ENCODE measurements around the gene LAMP5. TPM values are rescaled to one million over a fixed set of nuclear protein-coding genes. Genes with fewer than 3 reads are reported as not detected.

LAMP5 gene
- total RNA-seq, 4 donors from 2014 or later, result 0.45 to 1.1 TPM; not detected in 2

DNA sequence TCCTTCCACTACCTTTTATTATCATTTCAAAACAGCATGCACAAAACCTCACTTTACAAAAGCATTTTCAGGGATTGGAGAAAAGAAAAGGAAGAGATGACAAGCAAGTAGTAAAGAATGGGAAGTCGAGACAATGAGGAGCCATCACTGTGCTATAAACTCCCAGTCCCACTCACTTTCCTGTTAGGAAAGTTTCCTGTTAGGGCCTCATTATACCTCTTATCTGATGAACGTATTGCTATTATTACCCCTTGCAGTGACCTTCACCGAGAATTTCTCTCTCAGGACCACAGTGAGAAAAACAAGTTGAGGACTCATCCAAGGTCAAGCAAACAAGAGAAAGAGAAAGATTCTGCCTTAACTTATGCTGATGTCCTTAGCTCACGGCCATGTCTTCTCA lies 28.8 kb downstream of the LAMP5 start:
- Histone ChIP-seq H3K9me3 (no peaks in the 10 kb centered on the region), H3K27ac (no peak overlapping the region), H3K36me3 (no peaks in the 10 kb centered on the region), H3K4me3 (replicated peaks in 1 of 3) (no peak overlapping the region), H3K4me1 (no peaks in the 10 kb centered on the region), H3K27me3 (no peaks in the 10 kb centered on the region)
- intact Hi-C loops (cut with DNase I), result no loop called here
- DNase-seq, result no peak
- WGBS, 2 donors, result 63 to 69% methylated on average over 4 of the region's 4 CpGs
- TF ChIP-seq, protein P1, sequence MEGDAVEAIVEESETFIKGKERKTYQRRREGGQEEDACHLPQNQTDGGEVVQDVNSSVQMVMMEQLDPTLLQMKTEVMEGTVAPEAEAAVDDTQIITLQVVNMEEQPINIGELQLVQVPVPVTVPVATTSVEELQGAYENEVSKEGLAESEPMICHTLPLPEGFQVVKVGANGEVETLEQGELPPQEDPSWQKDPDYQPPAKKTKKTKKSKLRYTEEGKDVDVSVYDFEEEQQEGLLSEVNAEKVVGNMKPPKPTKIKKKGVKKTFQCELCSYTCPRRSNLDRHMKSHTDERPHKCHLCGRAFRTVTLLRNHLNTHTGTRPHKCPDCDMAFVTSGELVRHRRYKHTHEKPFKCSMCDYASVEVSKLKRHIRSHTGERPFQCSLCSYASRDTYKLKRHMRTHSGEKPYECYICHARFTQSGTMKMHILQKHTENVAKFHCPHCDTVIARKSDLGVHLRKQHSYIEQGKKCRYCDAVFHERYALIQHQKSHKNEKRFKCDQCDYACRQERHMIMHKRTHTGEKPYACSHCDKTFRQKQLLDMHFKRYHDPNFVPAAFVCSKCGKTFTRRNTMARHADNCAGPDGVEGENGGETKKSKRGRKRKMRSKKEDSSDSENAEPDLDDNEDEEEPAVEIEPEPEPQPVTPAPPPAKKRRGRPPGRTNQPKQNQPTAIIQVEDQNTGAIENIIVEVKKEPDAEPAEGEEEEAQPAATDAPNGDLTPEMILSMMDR (IDR thresholded peaks at IDR 0.05), result no peak
- no peak for TF ChIP-seq POLR2A (IDR thresholded peaks at IDR 0.05)

DNA sequence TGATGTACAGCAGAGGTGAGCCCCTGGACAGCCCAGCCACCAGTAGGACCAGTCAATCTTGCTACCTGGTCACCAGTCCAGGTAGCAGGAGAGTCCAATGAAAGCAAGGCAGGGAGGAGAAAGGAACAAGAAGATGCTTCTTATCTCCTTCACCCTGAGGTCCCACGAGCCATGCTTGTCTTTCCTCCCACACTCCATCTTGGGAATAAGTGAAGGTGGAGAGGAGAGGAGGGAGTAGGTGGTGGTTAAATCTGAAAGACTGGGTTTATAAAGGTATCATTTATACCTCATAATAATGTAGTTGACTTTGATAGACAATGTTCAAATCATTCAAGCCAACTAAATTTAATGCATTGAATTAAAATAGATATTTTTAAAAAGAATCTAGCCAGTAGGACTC lies 35.9 kb downstream of the LAMP5 start:
- DNase-seq, result no peak
- TF ChIP-seq, protein P1 (IDR thresholded peaks at IDR 0.05), result no peak
- TF ChIP-seq POLR2A (IDR thresholded peaks at IDR 0.05), result no peak
- H3K9me3 ChIP-seq, result no peaks in the 10 kb centered on the region
- H3K27ac ChIP-seq, result no peak overlapping the region
- H3K4me1 ChIP-seq, result no peaks in the 10 kb centered on the region
- intact Hi-C loops (cut with DNase I), result no loop called here
- 93 to 97% methylated on average over 1 of the region's 1 CpG for WGBS, 2 donors
- H3K36me3 ChIP-seq, result no peaks in the 10 kb centered on the region
- H3K27me3 ChIP-seq, result no peaks in the 10 kb centered on the region
- H3K4me3 ChIP-seq (replicated peaks in 1 of 3), result no peak overlapping the region

DNA sequence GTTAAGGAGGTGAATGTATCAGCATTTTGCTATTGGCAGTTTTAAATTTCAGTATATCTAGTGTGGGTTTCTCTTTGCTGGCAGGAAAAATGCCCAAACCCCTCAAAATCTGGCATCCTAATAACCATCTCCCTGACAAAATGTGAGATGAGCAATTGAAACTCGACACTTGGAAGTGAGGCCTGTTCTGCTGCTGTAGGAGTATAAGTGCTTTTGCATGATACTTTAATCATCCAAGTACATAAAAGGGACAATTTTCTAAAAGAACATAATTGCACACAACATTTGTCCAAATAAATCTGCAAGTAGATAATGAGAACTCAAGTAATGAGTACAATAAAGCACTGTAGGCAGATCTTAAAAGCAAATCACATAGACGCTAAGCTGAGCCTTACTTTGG lies 36.5 kb downstream of the LAMP5 start:
- 67 to 89% methylated on average over 2 of the region's 2 CpGs for WGBS, 2 donors
- Histone ChIP-seq H3K9me3 (no peaks in the 10 kb centered on the region), H3K27ac (no peak overlapping the region), H3K4me1 (no peaks in the 10 kb centered on the region), H3K27me3 (no peaks in the 10 kb centered on the region), H3K4me3 (replicated peaks in 1 of 3) (no peak overlapping the region), H3K36me3 (no peaks in the 10 kb centered on the region)
- no peak for DNase-seq
- intact Hi-C loops (cut with DNase I), result no loop called here
- no peak for TF ChIP-seq POLR2A (IDR thresholded peaks at IDR 0.05)
- TF ChIP-seq, protein P1 (IDR thresholded peaks at IDR 0.05), result no peak

DNA sequence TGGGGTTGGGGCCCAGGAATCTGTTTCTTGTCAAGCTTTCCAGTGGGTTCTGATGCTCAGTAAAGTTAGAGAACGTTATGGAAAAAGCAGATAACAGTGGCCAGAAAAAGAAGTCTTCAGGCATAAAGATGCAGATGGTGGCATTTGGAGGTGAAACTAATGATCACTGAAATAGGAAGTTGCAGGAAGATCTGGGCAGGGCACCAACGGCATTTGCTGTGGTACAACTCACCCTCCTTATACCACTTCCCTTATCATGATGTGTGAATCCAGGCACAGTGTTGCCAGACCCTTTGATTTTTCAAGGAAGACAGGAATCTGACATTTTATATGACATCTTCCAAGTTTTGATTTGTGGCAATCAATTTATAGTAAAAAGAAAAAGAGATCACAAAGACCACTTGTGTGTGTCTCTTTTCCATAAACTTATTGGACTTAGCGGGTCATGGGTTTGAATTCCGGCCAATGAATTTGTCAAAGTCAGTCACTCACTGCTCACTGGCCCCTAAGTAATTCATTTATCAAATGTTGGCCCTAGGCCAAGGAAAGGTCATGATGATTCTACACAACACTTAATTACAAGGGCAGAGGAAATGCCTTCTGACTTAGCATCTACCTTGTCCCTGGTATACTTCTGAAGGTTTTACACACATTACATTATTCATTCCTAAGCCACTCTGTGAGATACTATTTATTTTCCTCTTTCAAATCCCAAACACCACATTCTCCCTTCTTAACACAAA lies 37.6 kb downstream of the LAMP5 start:
- no peak for DNase-seq

DNA sequence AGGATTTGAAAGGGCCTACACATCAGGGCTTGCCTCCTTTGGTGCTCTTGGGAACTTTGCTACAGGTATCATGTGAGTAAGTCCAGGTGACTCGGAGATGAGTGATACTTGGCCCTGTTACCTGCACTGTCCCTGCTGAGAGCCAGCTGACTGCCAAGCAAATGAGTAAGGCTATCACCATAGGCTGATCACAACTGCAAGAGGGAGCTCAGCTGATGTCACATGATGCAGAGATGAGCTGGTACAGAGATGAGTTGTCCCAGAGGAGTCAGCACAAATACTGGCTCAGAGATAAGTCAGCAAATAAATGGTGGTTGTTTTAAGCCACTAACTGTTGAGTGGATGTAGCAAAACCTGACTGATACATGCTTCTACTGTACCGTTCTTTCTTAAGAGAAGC lies 41.4 kb downstream of the LAMP5 start:
- Histone ChIP-seq H3K9me3 (no peaks in the 10 kb centered on the region), H3K4me1 (no peaks in the 10 kb centered on the region), H3K27ac (no peak overlapping the region), H3K27me3 (no peaks in the 10 kb centered on the region), H3K4me3 (replicated peaks in 1 of 3) (no peak overlapping the region), H3K36me3 (no peaks in the 10 kb centered on the region)
- TF ChIP-seq, protein P1 (IDR thresholded peaks at IDR 0.05), result no peak
- no peak for TF ChIP-seq POLR2A (IDR thresholded peaks at IDR 0.05)
- WGBS, 2 donors, result 76 to 98% methylated on average over 2 of the region's 2 CpGs
- intact Hi-C loops (cut with DNase I), result no loop called here
- no peak for DNase-seq

More for the DNA sequence above, 37.6 kb downstream of the LAMP5 start:
- intact Hi-C loops (cut with DNase I), result no loop called here
- no peaks in the 10 kb centered on the region for H3K4me1 ChIP-seq
- H3K9me3 ChIP-seq, result no peaks in the 10 kb centered on the region
- no peak for TF ChIP-seq POLR2A (IDR thresholded peaks at IDR 0.05)
- TF ChIP-seq, protein P1 (IDR thresholded peaks at IDR 0.05), result no peak
- no peak overlapping the region for H3K27ac ChIP-seq
- 84 to 86% methylated on average over 4 of the region's 4 CpGs for WGBS, 2 donors
- no peaks in the 10 kb centered on the region for H3K27me3 ChIP-seq
- no peak overlapping the region for H3K4me3 ChIP-seq (replicated peaks in 1 of 3)
- no peaks in the 10 kb centered on the region for H3K36me3 ChIP-seq

Measured in thyroid gland (tissue), 4 donors.